NCI-H82 (cell line): ENCODE data around the gene FBXO28.
A peak's percentile ranks its signal among the peaks of the same experiment; 100 is the strongest.
"Not testable (repeated sequence)": the region's sequence is repeated elsewhere in the genome, so short reads cannot be mapped to it uniquely, and the experiment has no call there.

Experiments used
- DNase-seq: peaks from one replicate; lab custom pipeline; 2025; lab: John Stamatoyannopoulos, UW

Gene FBXO28

GRCh38 chr1:224188286-224188685 is 74.4 kb downstream of the FBXO28 start:
- no peak for DNase-seq

- no peak for DNase-seq
Observed at GRCh38 chr1:224189561-224189960, 75.7 kb downstream of the FBXO28 start.

- DNase-seq, result no peak
Observed at GRCh38 chr1:224192082-224192788, 78.3 kb downstream of the FBXO28 start.

- DNase-seq, result no peak
Observed at GRCh38 chr1:224193319-224193966, 79.5 kb downstream of the FBXO28 start.

GRCh38 chr1:224196813-224197600 is 83.1 kb downstream of the FBXO28 start:
- no peak for DNase-seq

GRCh38 chr1:224198572-224198971 is 84.7 kb downstream of the FBXO28 start:
- no peak for DNase-seq

GRCh38 chr1:224199679-224200078 is 85.8 kb downstream of the FBXO28 start:
- no peak for DNase-seq

GRCh38 chr1:224201383-224201782 is 87.5 kb downstream of the FBXO28 start:
- DNase-seq, result no peak

GRCh38 chr1:224201853-224202252 is 87.9 kb downstream of the FBXO28 start:
- DNase-seq, result no peak

- DNase-seq, result no peak
Observed at GRCh38 chr1:224203243-224204016, 89.5 kb downstream of the FBXO28 start.

GRCh38 chr1:224205438-224205840 is 91.5 kb downstream of the FBXO28 start:
- no peak for DNase-seq

GRCh38 chr1:224205931-224206538 is 92.1 kb downstream of the FBXO28 start:
- not testable (repeated sequence) for DNase-seq

GRCh38 chr1:224211206-224211962 is 97.5 kb downstream of the FBXO28 start:
- peak; percentile 87 for DNase-seq
